ENCODE measurements around the gene ABI2.

Gene ABI2

DNA sequence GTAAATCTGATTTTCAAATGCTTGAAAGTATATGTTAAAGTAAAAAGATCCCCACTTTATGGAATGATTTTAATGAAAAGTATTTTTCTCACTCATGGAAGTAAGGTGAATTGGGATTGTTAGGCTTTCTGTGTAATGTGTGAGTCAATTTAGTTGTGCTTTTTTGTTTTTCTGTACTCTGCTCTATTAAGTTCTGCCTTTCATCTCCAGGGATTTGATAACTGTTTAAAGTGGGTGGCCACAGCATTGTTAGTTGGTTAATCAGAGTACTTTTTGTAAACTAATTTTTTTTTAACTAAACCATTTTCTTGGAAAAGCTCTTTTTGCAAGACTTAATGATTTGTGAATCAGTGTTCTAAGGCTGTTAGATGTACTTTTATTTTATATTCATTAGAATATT lies 76.8 kb downstream of the ABI2 start (continued):
- TF ChIP-seq INSM2 (tag by site-specific recombination; IDR thresholded peaks at IDR 0.05) (no peak), BCL6B (tag by site-specific recombination; IDR thresholded peaks at IDR 0.05) (no peak), ZSCAN30 (tag by site-specific recombination; IDR thresholded peaks at IDR 0.05) (no peak), ZNF394 (tag by site-specific recombination; IDR thresholded peaks at IDR 0.05; ENCODE audit: borderline replicate concordance) (no peak), ZNF654 (tag by site-specific recombination; IDR thresholded peaks at IDR 0.05; ENCODE audit: low read depth) (no peak)
- TF ChIP-seq, protein P1, sequence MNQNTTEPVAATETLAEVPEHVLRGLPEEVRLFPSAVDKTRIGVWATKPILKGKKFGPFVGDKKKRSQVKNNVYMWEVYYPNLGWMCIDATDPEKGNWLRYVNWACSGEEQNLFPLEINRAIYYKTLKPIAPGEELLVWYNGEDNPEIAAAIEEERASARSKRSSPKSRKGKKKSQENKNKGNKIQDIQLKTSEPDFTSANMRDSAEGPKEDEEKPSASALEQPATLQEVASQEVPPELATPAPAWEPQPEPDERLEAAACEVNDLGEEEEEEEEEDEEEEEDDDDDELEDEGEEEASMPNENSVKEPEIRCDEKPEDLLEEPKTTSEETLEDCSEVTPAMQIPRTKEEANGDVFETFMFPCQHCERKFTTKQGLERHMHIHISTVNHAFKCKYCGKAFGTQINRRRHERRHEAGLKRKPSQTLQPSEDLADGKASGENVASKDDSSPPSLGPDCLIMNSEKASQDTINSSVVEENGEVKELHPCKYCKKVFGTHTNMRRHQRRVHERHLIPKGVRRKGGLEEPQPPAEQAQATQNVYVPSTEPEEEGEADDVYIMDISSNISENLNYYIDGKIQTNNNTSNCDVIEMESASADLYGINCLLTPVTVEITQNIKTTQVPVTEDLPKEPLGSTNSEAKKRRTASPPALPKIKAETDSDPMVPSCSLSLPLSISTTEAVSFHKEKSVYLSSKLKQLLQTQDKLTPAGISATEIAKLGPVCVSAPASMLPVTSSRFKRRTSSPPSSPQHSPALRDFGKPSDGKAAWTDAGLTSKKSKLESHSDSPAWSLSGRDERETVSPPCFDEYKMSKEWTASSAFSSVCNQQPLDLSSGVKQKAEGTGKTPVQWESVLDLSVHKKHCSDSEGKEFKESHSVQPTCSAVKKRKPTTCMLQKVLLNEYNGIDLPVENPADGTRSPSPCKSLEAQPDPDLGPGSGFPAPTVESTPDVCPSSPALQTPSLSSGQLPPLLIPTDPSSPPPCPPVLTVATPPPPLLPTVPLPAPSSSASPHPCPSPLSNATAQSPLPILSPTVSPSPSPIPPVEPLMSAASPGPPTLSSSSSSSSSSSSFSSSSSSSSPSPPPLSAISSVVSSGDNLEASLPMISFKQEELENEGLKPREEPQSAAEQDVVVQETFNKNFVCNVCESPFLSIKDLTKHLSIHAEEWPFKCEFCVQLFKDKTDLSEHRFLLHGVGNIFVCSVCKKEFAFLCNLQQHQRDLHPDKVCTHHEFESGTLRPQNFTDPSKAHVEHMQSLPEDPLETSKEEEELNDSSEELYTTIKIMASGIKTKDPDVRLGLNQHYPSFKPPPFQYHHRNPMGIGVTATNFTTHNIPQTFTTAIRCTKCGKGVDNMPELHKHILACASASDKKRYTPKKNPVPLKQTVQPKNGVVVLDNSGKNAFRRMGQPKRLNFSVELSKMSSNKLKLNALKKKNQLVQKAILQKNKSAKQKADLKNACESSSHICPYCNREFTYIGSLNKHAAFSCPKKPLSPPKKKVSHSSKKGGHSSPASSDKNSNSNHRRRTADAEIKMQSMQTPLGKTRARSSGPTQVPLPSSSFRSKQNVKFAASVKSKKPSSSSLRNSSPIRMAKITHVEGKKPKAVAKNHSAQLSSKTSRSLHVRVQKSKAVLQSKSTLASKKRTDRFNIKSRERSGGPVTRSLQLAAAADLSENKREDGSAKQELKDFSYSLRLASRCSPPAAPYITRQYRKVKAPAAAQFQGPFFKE (tag by site-specific recombination; IDR thresholded peaks at IDR 0.05; ENCODE audit: borderline replicate concordance): no peak

GRCh38 chr2:203407496-203407895 lies 79.3 kb downstream of the ABI2 start:
- ChIA-PET CTCF (interaction anchor here (0.7 to 1.1 kb wide), 2 partner anchors 9 to 698 kb away, joined by 3 to 4 read pairs; no protein-coding TSS in a partner anchor), POLR2A (no interaction called here)

DNA sequence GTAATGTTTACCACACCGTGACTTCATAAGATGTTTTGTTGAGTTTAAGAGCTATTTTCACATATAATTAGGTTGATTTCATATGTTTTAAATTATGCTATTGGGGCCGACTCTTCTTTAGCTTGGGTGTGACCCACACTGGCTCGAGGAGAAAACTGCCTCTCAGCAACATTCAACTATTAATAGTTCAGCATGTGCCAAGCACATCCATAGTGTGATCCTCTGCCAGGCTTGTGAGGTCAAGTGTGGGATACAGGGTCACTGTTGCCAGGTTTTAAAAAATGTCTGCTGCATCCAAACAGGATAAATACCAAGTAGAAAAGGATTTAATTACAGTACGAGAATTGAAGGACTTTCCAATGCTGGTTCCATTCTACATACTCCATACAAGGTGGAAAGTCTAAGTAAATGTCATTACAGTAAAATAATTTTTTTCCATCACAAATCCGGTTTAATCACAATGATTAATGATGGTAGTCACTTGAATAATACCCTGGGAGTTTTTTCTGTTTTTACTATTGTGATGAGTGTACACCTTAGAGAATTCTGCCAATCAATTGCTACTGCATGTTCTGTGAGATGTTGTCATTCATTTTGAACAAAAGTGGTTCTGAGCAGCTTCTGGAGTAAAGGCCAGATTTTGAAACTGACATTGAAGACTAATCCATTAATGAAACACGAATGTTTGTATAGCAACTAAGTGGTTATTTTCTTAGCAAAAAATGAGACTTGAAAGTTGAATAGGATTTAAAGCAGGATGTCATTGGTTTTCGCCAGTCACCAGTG lies 84.5 kb downstream of the ABI2 start:
- Histone ChIP-seq H3K36me3 (ENCODE audit: control insufficient read depth in 2 of 2, insufficient read depth in 1 of 2, low read length in 2 of 2) (peaks cover 18 to 68% of the 10 kb centered on the region in 2 experiments), H3K9me3 (ENCODE audit: control insufficient read depth, insufficient read depth, low read depth, low read length) (no peaks in the 10 kb centered on the region), H3K4me1 (ENCODE audit: control insufficient read depth, insufficient read depth, low read length) (no peaks in the 10 kb centered on the region), H3K27ac (ENCODE audit: extremely low read depth, low read depth, low read length) (no peak overlapping the region), H3K4me3 (ENCODE audit: low read depth, low read length) (no peak overlapping the region)
- CTCF ChIA-PET: interaction anchor here (0.6 kb wide), 1 partner anchor 167 kb away, joined by 3 read pairs; no protein-coding TSS in a partner anchor
- POLR2A ChIA-PET: no interaction called here
- TF ChIP-seq BCL11B (tag by site-specific recombination; IDR thresholded peaks at IDR 0.05; ENCODE audit: low read depth) (no peak), ZNF629 (tag by site-specific recombination; IDR thresholded peaks at IDR 0.05) (no peak), ZNF121 (tag by site-specific recombination; IDR thresholded peaks at IDR 0.05) (no peak), ZNF521 (tag by site-specific recombination; IDR thresholded peaks at IDR 0.05) (no peak), ZNF513 (tag by site-specific recombination; IDR thresholded peaks at IDR 0.05) (no peak), HOXD13 (CRISPR knock-in tag; IDR thresholded peaks at IDR 0.05; ENCODE audit: borderline replicate concordance) (no peak), ZNF530 (tag by site-specific recombination; IDR thresholded peaks at IDR 0.05; ENCODE audit: low read depth) (no peak)
- TF ChIP-seq, protein P2, sequence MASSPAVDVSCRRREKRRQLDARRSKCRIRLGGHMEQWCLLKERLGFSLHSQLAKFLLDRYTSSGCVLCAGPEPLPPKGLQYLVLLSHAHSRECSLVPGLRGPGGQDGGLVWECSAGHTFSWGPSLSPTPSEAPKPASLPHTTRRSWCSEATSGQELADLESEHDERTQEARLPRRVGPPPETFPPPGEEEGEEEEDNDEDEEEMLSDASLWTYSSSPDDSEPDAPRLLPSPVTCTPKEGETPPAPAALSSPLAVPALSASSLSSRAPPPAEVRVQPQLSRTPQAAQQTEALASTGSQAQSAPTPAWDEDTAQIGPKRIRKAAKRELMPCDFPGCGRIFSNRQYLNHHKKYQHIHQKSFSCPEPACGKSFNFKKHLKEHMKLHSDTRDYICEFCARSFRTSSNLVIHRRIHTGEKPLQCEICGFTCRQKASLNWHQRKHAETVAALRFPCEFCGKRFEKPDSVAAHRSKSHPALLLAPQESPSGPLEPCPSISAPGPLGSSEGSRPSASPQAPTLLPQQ (tag by site-specific recombination; IDR thresholded peaks at IDR 0.05): no peak
- TF ChIP-seq, protein P3, sequence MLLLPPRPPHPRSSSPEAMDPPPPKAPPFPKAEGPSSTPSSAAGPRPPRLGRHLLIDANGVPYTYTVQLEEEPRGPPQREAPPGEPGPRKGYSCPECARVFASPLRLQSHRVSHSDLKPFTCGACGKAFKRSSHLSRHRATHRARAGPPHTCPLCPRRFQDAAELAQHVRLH (tag by site-specific recombination; IDR thresholded peaks at IDR 0.05): no peak

More at GRCh38 chr2:203407496-203407895, 79.3 kb downstream of the ABI2 start:
- Histone ChIP-seq H3K4me1 (ENCODE audit: control insufficient read depth, insufficient read depth, low read length) (no peaks in the 10 kb centered on the region), H3K4me3 (ENCODE audit: low read depth, low read length) (no peak overlapping the region), H3K9me3 (ENCODE audit: control insufficient read depth, insufficient read depth, low read depth, low read length) (no peaks in the 10 kb centered on the region), H3K36me3 (ENCODE audit: control insufficient read depth in 2 of 2, insufficient read depth in 1 of 2, low read length in 2 of 2) (peaks cover 20 to 72% of the 10 kb centered on the region in 2 experiments), H3K27ac (ENCODE audit: extremely low read depth, low read depth, low read length) (no peak overlapping the region)
- TF ChIP-seq, protein P4, sequence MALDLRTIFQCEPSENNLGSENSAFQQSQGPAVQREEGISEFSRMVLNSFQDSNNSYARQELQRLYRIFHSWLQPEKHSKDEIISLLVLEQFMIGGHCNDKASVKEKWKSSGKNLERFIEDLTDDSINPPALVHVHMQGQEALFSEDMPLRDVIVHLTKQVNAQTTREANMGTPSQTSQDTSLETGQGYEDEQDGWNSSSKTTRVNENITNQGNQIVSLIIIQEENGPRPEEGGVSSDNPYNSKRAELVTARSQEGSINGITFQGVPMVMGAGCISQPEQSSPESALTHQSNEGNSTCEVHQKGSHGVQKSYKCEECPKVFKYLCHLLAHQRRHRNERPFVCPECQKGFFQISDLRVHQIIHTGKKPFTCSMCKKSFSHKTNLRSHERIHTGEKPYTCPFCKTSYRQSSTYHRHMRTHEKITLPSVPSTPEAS (tag by site-specific recombination; IDR thresholded peaks at IDR 0.05): no peak
- TF ChIP-seq ZNF561 (tag by site-specific recombination; IDR thresholded peaks at IDR 0.05; ENCODE audit: borderline replicate concordance) (no peak), ZNF169 (tag by site-specific recombination; IDR thresholded peaks at IDR 0.05) (no peak), ZNF792 (tag by site-specific recombination; IDR thresholded peaks at IDR 0.05) (no peak)
